Measurements from ENCODE around the gene COL8A1. TPM values are rescaled to one million over a fixed set of nuclear protein-coding genes. Genes with fewer than 3 reads are reported as not detected.

Gene COL8A1
- total RNA-seq, 1 donor from 2014 or later = 0.08 TPM

- Mint-ChIP-seq H3K27ac (no peak overlapping the region), H3K27me3 (ENCODE audit: insufficient read depth) (no peaks in the 10 kb centered on the region), H3K9me3 (no peaks in the 10 kb centered on the region), H3K4me3 (no peak overlapping the region), H3K36me3 (ENCODE audit: low read depth) (no peaks in the 10 kb centered on the region), H3K4me1 (ENCODE audit: low read depth) (no peaks in the 10 kb centered on the region)
- DNase-seq (ENCODE audit: low spot score) = no peak
- intact Hi-C loops (cut with micrococcal nuclease) = no loop called here
These were observed 126.0 kb downstream of the COL8A1 start for GRCh38 chr3:99764377-99764776.

- no peaks in the 10 kb centered on the region for H3K27me3 Mint-ChIP-seq (ENCODE audit: insufficient read depth)
- intact Hi-C loops (cut with micrococcal nuclease) = no loop called here
These were observed 126.9 kb downstream of the COL8A1 start for GRCh38 chr3:99765042-99765942.

DNA sequence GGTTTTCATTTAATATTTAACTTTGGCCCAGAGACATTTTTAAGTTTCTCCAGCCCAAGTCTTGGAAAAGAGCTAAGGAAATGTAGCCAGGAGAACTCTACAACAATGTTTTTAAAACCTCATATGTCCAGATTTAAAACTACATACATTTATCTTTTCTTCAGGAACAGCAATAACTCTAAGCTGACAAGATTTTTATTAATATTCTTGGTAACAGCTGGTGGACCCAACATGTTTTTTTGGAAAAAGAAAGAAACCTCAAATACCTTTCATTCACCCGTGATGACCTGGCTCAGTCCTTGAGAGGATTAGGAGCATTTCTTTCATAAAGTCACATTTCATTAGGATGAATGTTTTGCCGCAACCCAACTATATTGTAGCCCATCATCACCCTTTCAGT lies 128.9 kb downstream of the COL8A1 start:
- no peak overlapping the region for H3K4me3 Mint-ChIP-seq
- no peaks in the 10 kb centered on the region for H3K36me3 Mint-ChIP-seq (ENCODE audit: low read depth)
- DNase-seq (ENCODE audit: low spot score) = no peak
- intact Hi-C loops (cut with micrococcal nuclease) = no loop called here
- H3K27ac Mint-ChIP-seq = no peak overlapping the region
- H3K27me3 Mint-ChIP-seq (ENCODE audit: insufficient read depth) = no peaks in the 10 kb centered on the region
- no peaks in the 10 kb centered on the region for H3K4me1 Mint-ChIP-seq (ENCODE audit: low read depth)
- no peaks in the 10 kb centered on the region for H3K9me3 Mint-ChIP-seq

More at GRCh38 chr3:99765042-99765942, 126.9 kb downstream of the COL8A1 start:
- no peaks in the 10 kb centered on the region for H3K9me3 Mint-ChIP-seq
- no peaks in the 10 kb centered on the region for H3K4me1 Mint-ChIP-seq (ENCODE audit: low read depth)
- H3K36me3 Mint-ChIP-seq (ENCODE audit: low read depth) = no peaks in the 10 kb centered on the region
- no peak overlapping the region for H3K4me3 Mint-ChIP-seq
- no peak overlapping the region for H3K27ac Mint-ChIP-seq
- DNase-seq (ENCODE audit: low spot score) = no peak

DNA sequence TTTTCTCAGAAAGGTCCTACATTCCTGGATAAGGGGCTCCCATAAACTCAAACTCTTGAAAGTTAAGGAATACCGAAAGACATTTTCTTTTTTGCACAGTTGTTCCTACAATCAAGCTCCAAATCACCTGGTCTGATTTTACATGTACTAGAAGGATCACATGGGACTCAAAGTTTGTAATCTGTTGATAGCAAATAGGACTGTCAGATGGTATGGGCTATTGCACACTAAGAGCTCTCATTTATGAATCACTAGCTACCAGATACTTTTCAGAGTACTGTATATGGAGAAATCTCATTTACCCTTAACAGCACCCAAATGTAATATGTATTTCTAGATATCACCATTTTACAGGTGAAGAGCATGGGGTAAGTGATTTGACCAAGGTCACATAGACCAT lies 129.7 kb downstream of the COL8A1 start:
- intact Hi-C loops (cut with micrococcal nuclease) = no loop called here
- Mint-ChIP-seq H3K27me3 (ENCODE audit: insufficient read depth) (no peaks in the 10 kb centered on the region), H3K4me3 (no peak overlapping the region), H3K36me3 (ENCODE audit: low read depth) (no peaks in the 10 kb centered on the region), H3K9me3 (no peaks in the 10 kb centered on the region), H3K4me1 (ENCODE audit: low read depth) (no peaks in the 10 kb centered on the region), H3K27ac (no peak overlapping the region)
- DNase-seq (ENCODE audit: low spot score) = no peak

- Mint-ChIP-seq H3K9me3 (no peaks in the 10 kb centered on the region), H3K36me3 (ENCODE audit: low read depth) (no peaks in the 10 kb centered on the region), H3K27me3 (ENCODE audit: insufficient read depth) (no peaks in the 10 kb centered on the region), H3K27ac (no peak overlapping the region), H3K4me1 (ENCODE audit: low read depth) (no peaks in the 10 kb centered on the region), H3K4me3 (no peak overlapping the region)
- intact Hi-C loops (cut with micrococcal nuclease) = no loop called here
- DNase-seq (ENCODE audit: low spot score) = no peak
These were observed 130.6 kb downstream of the COL8A1 start for GRCh38 chr3:99768808-99769501.

GRCh38 chr3:99772171-99772570 lies 133.8 kb downstream of the COL8A1 start:
- no peaks in the 10 kb centered on the region for H3K36me3 Mint-ChIP-seq (ENCODE audit: low read depth)
- intact Hi-C loops (cut with micrococcal nuclease) = no loop called here
- no peaks in the 10 kb centered on the region for H3K9me3 Mint-ChIP-seq
- no peak overlapping the region for H3K4me3 Mint-ChIP-seq
- no peak overlapping the region for H3K27ac Mint-ChIP-seq
- no peaks in the 10 kb centered on the region for H3K4me1 Mint-ChIP-seq (ENCODE audit: low read depth)
- DNase-seq (ENCODE audit: low spot score) = no peak
- H3K27me3 Mint-ChIP-seq (ENCODE audit: insufficient read depth) = peaks cover 2% of the 10 kb centered on the region

- Mint-ChIP-seq H3K4me1 (ENCODE audit: low read depth) (no peaks in the 10 kb centered on the region), H3K4me3 (no peak overlapping the region), H3K9me3 (no peaks in the 10 kb centered on the region), H3K27me3 (ENCODE audit: insufficient read depth) (peaks cover 2% of the 10 kb centered on the region), H3K36me3 (ENCODE audit: low read depth) (no peaks in the 10 kb centered on the region), H3K27ac (no peak overlapping the region)
- no peak for DNase-seq (ENCODE audit: low spot score)
- intact Hi-C loops (cut with micrococcal nuclease) = no loop called here
These were observed 134.3 kb downstream of the COL8A1 start for GRCh38 chr3:99772671-99773070.

GRCh38 chr3:99774467-99774866 lies 136.1 kb downstream of the COL8A1 start:
- no peaks in the 10 kb centered on the region for H3K9me3 Mint-ChIP-seq
- no peak for DNase-seq (ENCODE audit: low spot score)
- intact Hi-C loops (cut with micrococcal nuclease) = no loop called here
- H3K4me3 Mint-ChIP-seq = no peak overlapping the region
- no peaks in the 10 kb centered on the region for H3K36me3 Mint-ChIP-seq (ENCODE audit: low read depth)
- no peak overlapping the region for H3K27ac Mint-ChIP-seq
- H3K27me3 Mint-ChIP-seq (ENCODE audit: insufficient read depth) = peaks cover 13% of the 10 kb centered on the region
- no peaks in the 10 kb centered on the region for H3K4me1 Mint-ChIP-seq (ENCODE audit: low read depth)

- Mint-ChIP-seq H3K4me3 (no peak overlapping the region), H3K36me3 (ENCODE audit: low read depth) (no peaks in the 10 kb centered on the region), H3K27ac (no peak overlapping the region), H3K4me1 (ENCODE audit: low read depth) (no peaks in the 10 kb centered on the region), H3K9me3 (no peaks in the 10 kb centered on the region), H3K27me3 (ENCODE audit: insufficient read depth) (peaks cover 23% of the 10 kb centered on the region)
- intact Hi-C loops (cut with micrococcal nuclease) = no loop called here
- DNase-seq (ENCODE audit: low spot score) = no peak
These were observed 138.3 kb downstream of the COL8A1 start for GRCh38 chr3:99776516-99777209.

DNA sequence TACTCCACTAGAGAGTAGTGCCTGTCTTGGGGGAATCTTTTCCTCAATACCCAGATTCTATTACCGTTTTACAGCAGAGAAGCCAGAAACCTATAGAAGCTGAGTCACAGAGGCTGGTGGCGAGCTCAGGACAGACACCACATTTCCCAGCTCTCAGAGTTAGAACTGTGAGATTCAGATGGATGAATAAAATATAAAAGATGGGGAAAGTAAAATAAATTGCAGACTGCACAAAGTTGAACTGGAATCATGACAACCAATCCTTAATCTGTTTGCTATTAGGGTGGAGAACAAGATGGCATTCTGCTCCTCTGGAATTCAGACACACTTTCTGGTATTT lies 138.8 kb downstream of the COL8A1 start:
- H3K36me3 Mint-ChIP-seq (ENCODE audit: low read depth) = no peaks in the 10 kb centered on the region
- no peaks in the 10 kb centered on the region for H3K9me3 Mint-ChIP-seq
- DNase-seq (ENCODE audit: low spot score) = no peak
- intact Hi-C loops (cut with micrococcal nuclease) = no loop called here
- H3K4me1 Mint-ChIP-seq (ENCODE audit: low read depth) = no peaks in the 10 kb centered on the region
- H3K4me3 Mint-ChIP-seq = no peak overlapping the region
- peaks cover 23% of the 10 kb centered on the region for H3K27me3 Mint-ChIP-seq (ENCODE audit: insufficient read depth)
- H3K27ac Mint-ChIP-seq = no peak overlapping the region

DNA sequence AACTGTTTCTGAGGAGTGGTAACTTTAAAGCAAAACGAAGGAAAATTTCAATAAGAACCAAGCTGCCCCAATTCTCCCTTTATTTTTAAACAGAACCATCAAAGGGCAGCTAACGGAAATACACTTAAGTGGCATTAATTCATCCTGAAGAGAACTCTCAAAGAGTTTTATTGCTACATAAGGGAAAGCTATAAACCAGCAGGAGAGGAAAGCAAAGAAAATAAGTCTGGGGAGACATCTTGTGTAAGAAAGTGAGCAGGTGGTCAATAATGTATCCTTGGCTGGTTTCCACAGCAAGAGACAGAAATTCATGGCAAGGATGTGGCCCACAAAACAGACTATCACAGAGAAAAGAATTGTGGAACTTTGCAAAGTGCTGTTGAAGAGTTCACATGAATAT lies 139.3 kb downstream of the COL8A1 start:
- Mint-ChIP-seq H3K36me3 (ENCODE audit: low read depth) (no peaks in the 10 kb centered on the region), H3K27ac (no peak overlapping the region), H3K9me3 (no peaks in the 10 kb centered on the region), H3K27me3 (ENCODE audit: insufficient read depth) (peaks cover 23% of the 10 kb centered on the region), H3K4me1 (ENCODE audit: low read depth) (no peaks in the 10 kb centered on the region), H3K4me3 (no peak overlapping the region)
- DNase-seq (ENCODE audit: low spot score) = no peak
- intact Hi-C loops (cut with micrococcal nuclease) = no loop called here

DNA sequence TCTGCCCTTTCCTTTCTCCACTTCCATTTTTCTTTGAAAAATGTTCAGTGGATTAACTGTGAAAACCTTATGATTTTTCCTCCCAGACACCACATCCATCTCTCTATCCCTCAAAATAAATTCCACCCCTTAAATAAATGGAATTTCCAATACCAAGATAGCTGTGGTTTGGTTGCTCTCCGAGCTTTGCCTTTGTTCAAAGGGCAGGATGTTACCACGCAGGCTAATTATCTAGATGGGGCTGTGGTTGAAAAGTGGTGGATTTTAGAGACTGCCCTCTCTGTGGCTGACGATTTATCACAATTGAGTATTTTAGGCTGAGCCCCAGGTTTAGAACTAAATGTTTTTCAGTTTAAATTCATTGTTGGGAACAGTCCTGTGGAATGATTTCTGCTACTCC lies 142.4 kb downstream of the COL8A1 start:
- Mint-ChIP-seq H3K4me3 (no peak overlapping the region), H3K4me1 (ENCODE audit: low read depth) (no peaks in the 10 kb centered on the region), H3K27ac (no peak overlapping the region), H3K9me3 (no peaks in the 10 kb centered on the region), H3K36me3 (ENCODE audit: low read depth) (no peaks in the 10 kb centered on the region), H3K27me3 (ENCODE audit: insufficient read depth) (peaks cover 28% of the 10 kb centered on the region)
- intact Hi-C loops (cut with micrococcal nuclease) = no loop called here
- no peak for DNase-seq (ENCODE audit: low spot score)

DNA sequence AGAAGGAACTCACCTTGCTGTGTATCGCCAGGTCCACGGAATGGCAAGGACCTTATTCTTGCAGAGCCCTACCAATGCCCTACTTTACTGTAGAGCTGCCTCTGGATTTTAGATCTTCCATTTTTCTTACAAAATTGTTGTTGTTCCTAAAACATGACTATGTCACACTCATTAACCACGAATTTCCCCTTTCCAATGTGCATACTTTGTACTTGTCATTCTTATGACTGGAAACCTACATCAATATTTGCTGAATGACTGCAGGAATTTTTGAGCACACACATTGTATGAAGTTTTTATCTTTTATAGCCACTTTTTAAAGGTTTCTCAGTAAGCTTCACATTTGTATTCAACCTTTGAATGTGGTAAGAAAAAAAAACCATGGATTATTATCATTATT lies 143.4 kb downstream of the COL8A1 start:
- Mint-ChIP-seq H3K4me1 (ENCODE audit: low read depth) (no peaks in the 10 kb centered on the region), H3K4me3 (no peak overlapping the region), H3K27me3 (ENCODE audit: insufficient read depth) (peaks cover 30% of the 10 kb centered on the region), H3K36me3 (ENCODE audit: low read depth) (no peaks in the 10 kb centered on the region), H3K27ac (no peak overlapping the region), H3K9me3 (no peaks in the 10 kb centered on the region)
- intact Hi-C loops (cut with micrococcal nuclease) = no loop called here
- no peak for DNase-seq (ENCODE audit: low spot score)

Measured in activated T-helper 1 cell treated with anti-CD3 and anti-CD28 coated beads, Interleukin-12 subunit alpha, Interleukin-12 subunit beta, Interleukin-2, Interleukin-4 antibody, amounts not matched to agents 30 ng/mL and 10 ng/mL and 1 ng/mL, durations not matched to agents 14 hours and 24 hours and 36 hours (primary cell).